Measurements from ENCODE around the gene THADA. TPM values are rescaled to one million over a fixed set of nuclear protein-coding genes. Genes with fewer than 3 reads are reported as not detected.

The THADA gene
- total and polyA plus RNA-seq, 2 donors (not counting 3 experiments of a cell fraction or from before 2014, with no cell fraction given): 22.6 to 25.3 TPM

DNA sequence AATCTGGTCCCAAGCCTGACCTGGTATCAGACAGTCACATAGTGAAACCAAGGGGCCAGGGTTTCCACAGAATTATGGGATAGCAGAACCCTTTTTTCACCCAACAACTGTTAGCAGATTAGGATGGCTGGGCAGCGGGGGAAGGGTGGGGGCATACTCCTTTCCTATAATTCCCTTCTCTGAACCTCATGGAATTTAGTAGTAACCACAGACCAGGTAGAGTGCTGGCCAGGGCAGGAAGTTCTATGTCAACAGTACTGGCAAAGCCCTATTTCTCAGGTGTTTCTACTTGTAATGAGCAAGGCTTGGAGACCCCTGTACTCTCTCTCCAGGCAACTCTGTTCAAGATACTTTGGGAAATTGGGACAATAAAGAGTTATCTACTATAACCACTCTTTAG lies 174.6 kb downstream of the THADA start:
- Histone ChIP-seq H3K9ac (replicated peaks; ENCODE audit: extremely low read depth, insufficient read depth, low read length) (no peak overlapping the region), H4K20me1 (replicated peaks; ENCODE audit: control insufficient read depth, extremely low read depth, insufficient read depth, low read length) (no peaks in the 10 kb centered on the region), H3K36me3 (ENCODE audit: control insufficient read depth in 2 of 2, extremely low read depth in 1 of 2, insufficient read depth in 2 of 2, low read length in 2 of 2) (no peaks in the 10 kb centered on the region), H3K9me1 (replicated peaks; ENCODE audit: control insufficient read depth, extremely low read depth, insufficient read depth, low read length) (no peaks in the 10 kb centered on the region), H3K27me3 (ENCODE audit: control insufficient read depth in 2 of 2, insufficient read depth in 2 of 2, low read length in 2 of 2) (no peaks in the 10 kb centered on the region), H3K27ac (ENCODE audit: insufficient read depth, low read depth, low read length) (no peak overlapping the region), H3K79me2 (ENCODE audit: control insufficient read depth, insufficient read depth, low read length) (no peaks in the 10 kb centered on the region), H3K9me3 (replicated peaks; ENCODE audit: control insufficient read depth, insufficient read depth, low read length) (no peaks in the 10 kb centered on the region), H2AFZ (ENCODE audit: low read depth, low read length) (no peak overlapping the region), H3K4me3 (replicated peaks in 1 of 3; ENCODE audit: insufficient read depth in 1 of 3, low read depth in 1 of 3, low read length in 3 of 3) (no peak overlapping the region), H3K4me2 (ENCODE audit: insufficient read depth, low read length) (no peak overlapping the region), H3K4me1 (ENCODE audit: control insufficient read depth, extremely low read depth, insufficient read depth, low read length) (peaks cover 9% of the 10 kb centered on the region)
- DNase-seq (ENCODE audit: low read depth, low spot score): no peak
- intact Hi-C loops (cut with micrococcal nuclease): no loop called here
- TF ChIP-seq MAX (IDR thresholded peaks at IDR 0.05; ENCODE audit: insufficient read depth, insufficient read length): no peak
- no peak for TF ChIP-seq POLR2A (IDR thresholded peaks at IDR 0.05; ENCODE audit: low read depth, low read length)
- no peak for TF ChIP-seq FOS (IDR thresholded peaks at IDR 0.05; ENCODE audit: borderline replicate concordance, insufficient read depth, low read length)
- no peak for TF ChIP-seq EZH2 (IDR thresholded peaks at IDR 0.05; ENCODE audit: borderline replicate concordance, low read depth, low read length, severe bottlenecking)
- TF ChIP-seq POLR2AphosphoS5 (IDR thresholded peaks at IDR 0.05; ENCODE audit: insufficient read depth, low read depth, low read length): no peak
- TF ChIP-seq GATA2 (IDR thresholded peaks at IDR 0.05; ENCODE audit: insufficient read depth, insufficient read length, low read depth, low read length): no peak
- no peak for TF ChIP-seq JUN (IDR thresholded peaks at IDR 0.05; ENCODE audit: borderline replicate concordance, insufficient read depth, insufficient read length, low read depth)
- TF ChIP-seq, protein P1, sequence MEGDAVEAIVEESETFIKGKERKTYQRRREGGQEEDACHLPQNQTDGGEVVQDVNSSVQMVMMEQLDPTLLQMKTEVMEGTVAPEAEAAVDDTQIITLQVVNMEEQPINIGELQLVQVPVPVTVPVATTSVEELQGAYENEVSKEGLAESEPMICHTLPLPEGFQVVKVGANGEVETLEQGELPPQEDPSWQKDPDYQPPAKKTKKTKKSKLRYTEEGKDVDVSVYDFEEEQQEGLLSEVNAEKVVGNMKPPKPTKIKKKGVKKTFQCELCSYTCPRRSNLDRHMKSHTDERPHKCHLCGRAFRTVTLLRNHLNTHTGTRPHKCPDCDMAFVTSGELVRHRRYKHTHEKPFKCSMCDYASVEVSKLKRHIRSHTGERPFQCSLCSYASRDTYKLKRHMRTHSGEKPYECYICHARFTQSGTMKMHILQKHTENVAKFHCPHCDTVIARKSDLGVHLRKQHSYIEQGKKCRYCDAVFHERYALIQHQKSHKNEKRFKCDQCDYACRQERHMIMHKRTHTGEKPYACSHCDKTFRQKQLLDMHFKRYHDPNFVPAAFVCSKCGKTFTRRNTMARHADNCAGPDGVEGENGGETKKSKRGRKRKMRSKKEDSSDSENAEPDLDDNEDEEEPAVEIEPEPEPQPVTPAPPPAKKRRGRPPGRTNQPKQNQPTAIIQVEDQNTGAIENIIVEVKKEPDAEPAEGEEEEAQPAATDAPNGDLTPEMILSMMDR (IDR thresholded peaks at IDR 0.05; ENCODE audit: extremely low read depth in 1 of 2, insufficient read depth in 1 of 2, low read depth in 1 of 2, low read length in 2 of 2): no peak
- TF ChIP-seq MYC (IDR thresholded peaks at IDR 0.05; ENCODE audit: low read depth, low read length): no peak
- ChIA-PET POLR2A (no interaction called here), CTCF (no interaction called here)
- FAIRE-seq: no peak
- BruUV-seq (replicated peaks): no TSS peak
- dilution Hi-C loops (cut with MboI; ENCODE audit: extremely low pct_ligation_motif_present, low sequenced_read_pairs): no loop called here

Data from endothelial cell of umbilical vein (primary cell).